Islet of Langerhans (tissue), 1 donor: ENCODE measurements around the gene MYOM3.

Source experiments
- FAIRE-seq: peaks from one replicate; lab custom pipeline; 2011; peaks lifted over from hg19 to GRCh38; lab: Jason Lieb, UNC

Gene MYOM3

GRCh38 chr1:24096009-24096738 lies 15.8 kb downstream of the MYOM3 start:
- FAIRE-seq, result no peak

GRCh38 chr1:24095140-24095859 lies 16.6 kb downstream of the MYOM3 start:
- no peak for FAIRE-seq

GRCh38 chr1:24094554-24094953 lies 17.4 kb downstream of the MYOM3 start:
- FAIRE-seq, result no peak

- no peak for FAIRE-seq
Measured at GRCh38 chr1:24093732-24094131, 18.2 kb downstream of the MYOM3 start.

GRCh38 chr1:24092979-24093378 lies 19.0 kb downstream of the MYOM3 start:
- no peak for FAIRE-seq

GRCh38 chr1:24091971-24092482 lies 19.9 kb downstream of the MYOM3 start:
- no peak for FAIRE-seq

- FAIRE-seq, result no peak
Measured at GRCh38 chr1:24090736-24091135, 21.2 kb downstream of the MYOM3 start.

- FAIRE-seq, result no peak
Measured at GRCh38 chr1:24089743-24090555, 22.0 kb downstream of the MYOM3 start.

- FAIRE-seq, result no peak
Measured at GRCh38 chr1:24089027-24089742, 22.8 kb downstream of the MYOM3 start.

GRCh38 chr1:24086466-24086865 lies 25.5 kb downstream of the MYOM3 start:
- no peak for FAIRE-seq

GRCh38 chr1:24085546-24085945 lies 26.4 kb downstream of the MYOM3 start:
- FAIRE-seq, result no peak

GRCh38 chr1:24085007-24085406 lies 26.9 kb downstream of the MYOM3 start:
- no peak for FAIRE-seq

- no peak for FAIRE-seq
Measured at GRCh38 chr1:24084050-24084449, 27.9 kb downstream of the MYOM3 start.

- no peak for FAIRE-seq
Measured at GRCh38 chr1:24082372-24082771, 29.6 kb downstream of the MYOM3 start.

- no peak for FAIRE-seq
Measured at GRCh38 chr1:24081190-24081589, 30.7 kb downstream of the MYOM3 start.

- no peak for FAIRE-seq
Measured at GRCh38 chr1:24080131-24080530, 31.8 kb downstream of the MYOM3 start.

- no peak for FAIRE-seq
Measured at GRCh38 chr1:24077278-24077978, 34.5 kb downstream of the MYOM3 start.

GRCh38 chr1:24075946-24076345 lies 36.0 kb downstream of the MYOM3 start:
- no peak for FAIRE-seq

GRCh38 chr1:24075590-24075854 lies 36.4 kb downstream of the MYOM3 start:
- no peak for FAIRE-seq

GRCh38 chr1:24074817-24075589 lies 36.9 kb downstream of the MYOM3 start:
- FAIRE-seq, result no peak

- no peak for FAIRE-seq
Measured at GRCh38 chr1:24074196-24074595, 37.7 kb downstream of the MYOM3 start.
